DOHH2 (cell line): ENCODE results near the gene PITRM1.

Experiments
- H3F3A ChIP-seq: fragments of 200-600 bp; sonication (generic), shearing (Covaris generic); 2 replicates; pipeline ENCODE4 v1.6.0; 2016; ENCODE audit warnings: antibody characterized with exemption, mild to moderate bottlenecking; ENCODE audit not compliant: control insufficient read depth, insufficient read depth
- H3K27ac ChIP-seq: fragments of 200-600 bp; sonication (generic); 2 replicates; pipeline ENCODE4 v1.5.1; 2014; ENCODE audit warnings: low read depth, mild to moderate bottlenecking, low read length, moderate library complexity
- H3K27me3 ChIP-seq: fragments of 200-600 bp; sonication (generic); 2 replicates; pipeline ENCODE4 v1.6.1; 2014; ENCODE audit warnings: mild to moderate bottlenecking, low read length, mixed read lengths; ENCODE audit not compliant: control insufficient read depth
- H3K36me3 ChIP-seq: fragments of 200-600 bp; sonication (generic); 2 replicates; pipeline ENCODE4 v1.6.1; 2014; ENCODE audit warnings: mild to moderate bottlenecking, low read length, moderate library complexity, mixed read lengths; ENCODE audit not compliant: control insufficient read depth
- H3K4me1 ChIP-seq: fragments of 200-600 bp; sonication (generic); 2 replicates; pipeline ENCODE4 v1.6.1; 2014; ENCODE audit warnings: mild to moderate bottlenecking, low read length, mixed read lengths; ENCODE audit not compliant: control insufficient read depth
- H3K4me2 ChIP-seq: fragments of 200-600 bp; sonication (generic); 2 replicates; pipeline ENCODE4 v1.6.0; 2014; ENCODE audit warnings: mild to moderate bottlenecking, low read length, moderate library complexity
- H3K4me3 ChIP-seq: fragments of 200-600 bp; sonication (generic); 2 replicates; pipeline ENCODE4 v1.5.1; 2014; ENCODE audit warnings: mild to moderate bottlenecking, low read length, mixed read lengths
- H3K79me2 ChIP-seq: fragments of 200-600 bp; sonication (generic); 2 replicates; pipeline ENCODE4 v1.6.1; 2014; ENCODE audit warnings: mild to moderate bottlenecking, low read length, mixed read lengths; ENCODE audit not compliant: control insufficient read depth
- H3K9me2 ChIP-seq: fragments of 200-600 bp; sonication (generic); replicated peaks from 2 replicates; pipeline ENCODE4 v1.6.1; 2014; ENCODE audit warnings: mild to moderate bottlenecking, low read length, mixed read lengths; ENCODE audit not compliant: control insufficient read depth
- H3K9me3 ChIP-seq: fragments of 200-600 bp; sonication (generic); 2 replicates; pipeline ENCODE4 v1.6.1; 2014; ENCODE audit warnings: antibody characterized with exemption, low read length, mixed read lengths; ENCODE audit not compliant: control insufficient read depth, insufficient read depth
- H4K20me1 ChIP-seq: fragments of 200-600 bp; sonication (generic); 2 replicates; pipeline ENCODE4 v1.6.0; 2014; ENCODE audit warnings: low read depth, mild to moderate bottlenecking, antibody characterized with exemption, low read length, moderate library complexity; ENCODE audit not compliant: control insufficient read depth, insufficient read depth
- CTCF ChIP-seq: fragments of 200-600 bp; sonication (generic); IDR thresholded peaks from one replicate; pipeline ENCODE4 v1.5.1; 2014; ENCODE audit warnings: antibody characterized with exemption, mild to moderate bottlenecking, low read depth, low read length; ENCODE audit not compliant: poor library complexity, severe bottlenecking
- EZH2phosphoT487 ChIP-seq: fragments of 200-600 bp; sonication (generic); IDR thresholded peaks from 2 replicates; pipeline ENCODE4 v1.6.1; 2017; ENCODE audit warnings: borderline replicate concordance, mild to moderate bottlenecking, antibody characterized with exemption, low read length, moderate library complexity, mixed read lengths

Gene PITRM1

DNA sequence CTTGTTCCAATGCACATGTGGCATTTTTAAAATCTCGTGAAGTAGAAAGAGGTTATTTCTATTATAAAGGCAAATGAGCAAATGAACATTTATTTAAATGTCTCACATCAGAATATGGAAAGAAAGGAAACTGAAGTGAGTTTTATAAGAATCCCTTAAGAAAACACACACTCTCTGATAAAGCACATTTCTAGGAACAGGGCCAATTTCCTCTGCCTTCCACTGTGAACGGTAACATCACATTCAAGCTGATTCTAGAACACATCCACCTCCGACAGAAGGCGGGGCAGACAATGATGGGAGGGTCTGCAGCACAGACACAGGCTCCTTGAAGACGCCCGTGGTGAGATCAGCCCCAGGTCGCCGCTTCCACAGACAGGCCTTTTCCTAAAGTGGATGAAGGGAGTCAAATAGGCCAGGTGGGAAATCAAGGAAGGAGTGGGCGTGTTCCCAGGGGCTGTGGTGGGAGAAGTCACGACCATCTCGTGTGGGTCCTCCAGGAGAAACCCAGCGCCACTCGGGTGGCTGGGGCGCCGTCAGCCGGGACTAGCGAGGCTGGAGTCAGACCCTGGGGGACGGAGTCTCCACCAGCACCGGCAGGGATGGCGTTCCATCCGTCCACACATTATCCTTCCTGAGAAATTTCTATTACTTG, 31.1 kb downstream of the PITRM1 start:
- Histone ChIP-seq H3K79me2 (no peaks in the 10 kb centered on the region), H3F3A (peaks cover 9% of the 10 kb centered on the region; the same call in 1 of the 2 replicates), H3K27me3 (no peaks in the 10 kb centered on the region), H3K4me2 (no peak overlapping the region), H3K4me1 (no peaks in the 10 kb centered on the region), H3K9me2 (no peaks in the 10 kb centered on the region), H3K27ac (no peak overlapping the region), H3K4me3 (no peak overlapping the region), H4K20me1 (no peaks in the 10 kb centered on the region), H3K36me3 (peaks cover 76% of the 10 kb centered on the region), H3K9me3 (no peaks in the 10 kb centered on the region)
- no peak for TF ChIP-seq EZH2phosphoT487
- no peak for TF ChIP-seq CTCF

DNA sequence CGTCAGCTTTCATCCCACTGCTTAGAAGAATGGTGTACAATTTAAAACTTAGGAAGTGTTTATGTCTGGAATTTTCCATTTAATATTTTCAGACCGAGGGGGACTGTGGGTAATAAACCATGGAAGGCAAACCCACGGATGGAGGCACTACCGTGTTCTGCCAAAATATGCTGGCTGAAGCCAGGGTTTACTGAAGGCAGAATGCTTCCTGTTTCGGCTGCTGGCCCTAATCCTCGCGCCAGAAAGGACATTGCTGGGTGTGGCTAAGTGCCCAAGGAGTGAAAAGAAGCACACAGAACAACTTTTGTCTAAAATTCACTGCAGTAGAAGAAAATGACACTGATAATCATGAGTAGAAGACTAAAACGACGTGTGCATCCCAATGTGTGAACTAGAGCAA, 32.3 kb downstream of the PITRM1 start:
- Histone ChIP-seq H3K4me1 (no peaks in the 10 kb centered on the region), H3F3A (peaks cover 9% of the 10 kb centered on the region; the same call in 1 of the 2 replicates), H4K20me1 (no peaks in the 10 kb centered on the region), H3K4me2 (no peak overlapping the region), H3K4me3 (no peak overlapping the region), H3K36me3 (peaks cover 78% of the 10 kb centered on the region), H3K27ac (no peak overlapping the region), H3K9me3 (no peaks in the 10 kb centered on the region), H3K79me2 (no peaks in the 10 kb centered on the region), H3K9me2 (no peaks in the 10 kb centered on the region), H3K27me3 (no peaks in the 10 kb centered on the region)
- TF ChIP-seq EZH2phosphoT487: no peak
- no peak for TF ChIP-seq CTCF

- H3K4me1 ChIP-seq: no peaks in the 10 kb centered on the region
- no peak overlapping the region for H3K4me3 ChIP-seq
- peaks cover 82% of the 10 kb centered on the region for H3K36me3 ChIP-seq
- no peaks in the 10 kb centered on the region for H3K9me3 ChIP-seq
- no peaks in the 10 kb centered on the region for H3K79me2 ChIP-seq
- H3K9me2 ChIP-seq: no peaks in the 10 kb centered on the region
- H3K4me2 ChIP-seq: no peak overlapping the region
- H3F3A ChIP-seq: peaks cover 9% of the 10 kb centered on the region; the same call in 1 of the 2 replicates
- H3K27me3 ChIP-seq: no peaks in the 10 kb centered on the region
- H4K20me1 ChIP-seq: no peaks in the 10 kb centered on the region
- no peak for TF ChIP-seq CTCF
- TF ChIP-seq EZH2phosphoT487: no peak
- H3K27ac ChIP-seq: no peak overlapping the region
Observed at GRCh38 chr10:3139216-3139910, 33.2 kb downstream of the PITRM1 start.
